Smooth muscle cell (in vitro differentiated cells): ENCODE data around the gene NCAPD2. TPM values are rescaled to one million over a fixed set of nuclear protein-coding genes. Genes with fewer than 3 reads are reported as not detected.
"Not testable (repeated sequence)": the region's sequence is repeated elsewhere in the genome, so short reads cannot be mapped to it uniquely, and the experiment has no call there.

ENCODE experiments used
- DNase-seq: peaks from one replicate; lab custom pipeline; 2025; ENCODE audit not compliant: unreplicated experiment; lab: John Stamatoyannopoulos, UW
- H2AFZ ChIP-seq: fragments of 200-600 bp; sonication (generic); 2 replicates; pipeline ENCODE4 v1.6.0; 2016; ENCODE audit warnings: antibody characterized with exemption, low read depth, mild to moderate bottlenecking
- H3F3A ChIP-seq: fragments of 200-600 bp; sonication (generic); 2 replicates; pipeline ENCODE4 v1.6.0; 2017; ENCODE audit warnings: antibody characterized with exemption, low read depth
- H3K27ac ChIP-seq: fragments of 200-600 bp; sonication (generic); 2 replicates; pipeline ENCODE4 v1.5.1; 2016; ENCODE audit warnings: low read depth, mild to moderate bottlenecking
- H3K27me3 ChIP-seq: fragments of 200-600 bp; sonication (generic); 2 replicates; pipeline ENCODE4 v1.6.1; 2016; ENCODE audit warnings: low read depth, mild to moderate bottlenecking
- H3K36me3 ChIP-seq: fragments of 200-600 bp; sonication (generic); 2 replicates; pipeline ENCODE4 v1.5.1; 2016; ENCODE audit warnings: low read depth
- H3K4me1 ChIP-seq: fragments of 200-600 bp; sonication (generic); 2 replicates; pipeline ENCODE4 v1.5.1; 2016; ENCODE audit warnings: low read depth
- H3K4me2 ChIP-seq: fragments of 200-600 bp; sonication (generic); 2 replicates; pipeline ENCODE4 v1.6.0; 2016; ENCODE audit warnings: mild to moderate bottlenecking
- H3K4me3 ChIP-seq: fragments of 200-600 bp; sonication (generic); 2 replicates; pipeline ENCODE4 v1.5.1; 2016; ENCODE audit warnings: mild to moderate bottlenecking
- H3K79me2 ChIP-seq: fragments of 200-600 bp; sonication (generic); 2 replicates; pipeline ENCODE4 v1.6.0; 2016; ENCODE audit warnings: low read depth, mild to moderate bottlenecking
- H3K9ac ChIP-seq: fragments of 200-600 bp; sonication (generic); 2 replicates; pipeline ENCODE4 v1.6.0; 2016; ENCODE audit warnings: low read depth
- H3K9me3 ChIP-seq: fragments of 200-600 bp; sonication (generic); replicated peaks from 2 replicates; pipeline ENCODE4 v1.5.1; 2016; ENCODE audit warnings: low read depth
- H4K20me1 ChIP-seq: fragments of 200-600 bp; sonication (generic); 2 replicates; pipeline ENCODE4 v1.6.0; 2016; ENCODE audit warnings: low read depth
- CTCF ChIP-seq: fragments of 200-600 bp; sonication (generic); IDR thresholded peaks from 2 replicates; pipeline ENCODE4 v1.5.1; 2017; ENCODE audit warnings: borderline replicate concordance, mild to moderate bottlenecking, antibody characterized with exemption; ENCODE audit not compliant: insufficient read depth, poor library complexity, severe bottlenecking
- WGBS: methylation state at CpG from one replicate; pipeline ENCODE4 v1.1.7; 2016; ENCODE audit warnings: low lambda C conversion rate; 5-methylcytosine and 5-hydroxymethylcytosine counted together
- polyA plus RNA-seq: library from polyadenylated mRNA; unstranded; fragments of >200 nt; fragmentation: Nextera tagmentation; extraction: Ambion mirVana; gene quantifications from 2 replicates; pipeline ENCODE4 v1.2.1, GENCODE V29; 2016
- total RNA-seq: library from RNA; depleted of rRNA; stranded (reverse); fragments of >200 nt; gene quantifications from 2 replicates; pipeline ENCODE4 v1.2.3, GENCODE V29; 2014

The NCAPD2 gene
- total and polyA plus RNA-seq, 2 experiments from 2014 or later, result 17.6 to 22.7 TPM

- H3K9ac ChIP-seq, H3K27ac ChIP-seq, H3K27me3 ChIP-seq, H3K9me3 ChIP-seq, H3K4me2 ChIP-seq, H3F3A ChIP-seq, H2AFZ ChIP-seq, H3K36me3 ChIP-seq, H3K4me3 ChIP-seq, DNase-seq: not testable (repeated sequence)
- WGBS, result 96% methylated on average over 9 of the region's 9 CpGs
- Histone ChIP-seq H3K79me2 (peaks cover 22% of the 10 kb centered on the region), H4K20me1 (peaks cover 14% of the 10 kb centered on the region), H3K4me1 (peaks cover 11% of the 10 kb centered on the region)
Measured at GRCh38 chr12:6467571-6468282, 26.2 kb upstream of the NCAPD2 start.

GRCh38 chr12:6468283-6468575 is 25.7 kb upstream of the NCAPD2 start:
- Histone ChIP-seq H2AFZ (no peak overlapping the region), H4K20me1 (peaks cover 14% of the 10 kb centered on the region), H3K27ac (no peak overlapping the region), H3F3A (peaks cover 5% of the 10 kb centered on the region), H3K9me3 (no peaks in the 10 kb centered on the region), H3K27me3 (no peaks in the 10 kb centered on the region), H3K4me1 (peaks cover 11% of the 10 kb centered on the region), H3K79me2 (peaks cover 22% of the 10 kb centered on the region), H3K36me3 (no peaks in the 10 kb centered on the region), H3K4me3 (no peak overlapping the region), H3K4me2 (no peak overlapping the region), H3K9ac (no peak overlapping the region)
- no peak for TF ChIP-seq CTCF
- no peak for DNase-seq

- Histone ChIP-seq H3K9ac (no peak overlapping the region), H3K27me3 (no peaks in the 10 kb centered on the region), H3K4me2 (peak overlapping the region; percentile 92), H3K9me3 (no peaks in the 10 kb centered on the region), H3K4me3 (peak overlapping the region; percentile 64), H3K79me2 (peaks cover 22% of the 10 kb centered on the region), H2AFZ (no peak overlapping the region), H3F3A (peaks cover 5% of the 10 kb centered on the region), H3K4me1 (peaks cover 11% of the 10 kb centered on the region), H3K36me3 (no peaks in the 10 kb centered on the region), H4K20me1 (peaks cover 14% of the 10 kb centered on the region), H3K27ac (no peak overlapping the region)
- no peak for DNase-seq
- 91% methylated on average over 6 of the region's 6 CpGs for WGBS
- no peak for TF ChIP-seq CTCF
Measured at GRCh38 chr12:6469092-6469491, 24.8 kb upstream of the NCAPD2 start.

GRCh38 chr12:6469609-6470374 is 24.1 kb upstream of the NCAPD2 start:
- peaks cover 5% of the 10 kb centered on the region for H3F3A ChIP-seq
- H3K79me2 ChIP-seq, result peaks cover 22% of the 10 kb centered on the region
- no peaks in the 10 kb centered on the region for H3K9me3 ChIP-seq
- peak overlapping the region; percentile 92 for H3K4me2 ChIP-seq
- H3K36me3 ChIP-seq, result no peaks in the 10 kb centered on the region
- TF ChIP-seq CTCF, result no peak
- peak overlapping the region; percentile 64 for H3K4me3 ChIP-seq
- peaks cover 11% of the 10 kb centered on the region for H3K4me1 ChIP-seq
- H3K27me3 ChIP-seq, result no peaks in the 10 kb centered on the region
- peaks cover 14% of the 10 kb centered on the region for H4K20me1 ChIP-seq
- peak overlapping the region; percentile 38 for H3K9ac ChIP-seq
- DNase-seq, result no peak
- 26% methylated on average over 16 of the region's 16 CpGs for WGBS
- H2AFZ ChIP-seq, result no peak overlapping the region
- H3K27ac ChIP-seq, result no peak overlapping the region
